Mesenchymal stem cell (in vitro differentiated cells and primary cell): ENCODE data around the gene GALNT7.

ENCODE experiments used
- DNase-seq: peaks from one replicate; pipeline ENCODE4 v3.0.0-alpha.2; 2013
- H2AFZ ChIP-seq: one replicate; pipeline ENCODE4 v1.6.1; 2013; ENCODE audit warnings: low read depth, mild to moderate bottlenecking, control low read depth, inconsistent platforms, low read length, moderate library complexity
- H2AK5ac ChIP-seq: 2 replicates; pipeline ENCODE4 v1.6.1; 2013; ENCODE audit warnings: low read length, moderate library complexity, mild to moderate bottlenecking, inconsistent platforms; ENCODE audit not compliant: severe bottlenecking
- H2BK120ac ChIP-seq: one replicate; pipeline ENCODE4 v1.6.1; 2013; ENCODE audit warnings: low read depth, mild to moderate bottlenecking, inconsistent platforms, low read length, moderate library complexity
- H2BK12ac ChIP-seq, 2 experiments: one replicate each; pipeline ENCODE4 v1.6.1; 2013; ENCODE audit warnings: inconsistent platforms in 2 of 2, low read length in 2 of 2, mild to moderate bottlenecking in 2 of 2, moderate library complexity in 2 of 2, control low read depth in 1 of 2
- H2BK15ac ChIP-seq: one replicate; pipeline ENCODE4 v1.6.1; 2013; ENCODE audit warnings: mild to moderate bottlenecking, low read depth, inconsistent platforms; ENCODE audit not compliant: poor library complexity, severe bottlenecking
- H2BK5ac ChIP-seq: 2 replicates; pipeline ENCODE4 v1.6.1; 2013; ENCODE audit warnings: low read depth, mild to moderate bottlenecking, low read length, control low read depth, inconsistent platforms; ENCODE audit not compliant: poor library complexity, severe bottlenecking
- H3K14ac ChIP-seq, 2 experiments: one replicate each; pipeline ENCODE4 v1.6.1; 2013; ENCODE audit warnings: inconsistent platforms in 2 of 2, low read length in 2 of 2, control low read depth in 1 of 2, mild to moderate bottlenecking in 1 of 2, moderate library complexity in 1 of 2
- H3K18ac ChIP-seq, 2 experiments: one replicate each; pipeline ENCODE4 v1.6.1; 2013; ENCODE audit warnings: inconsistent platforms in 2 of 2, low read length in 2 of 2, control low read depth in 1 of 2, low read depth in 1 of 2, mild to moderate bottlenecking in 1 of 2
- H3K23ac ChIP-seq, 2 experiments: one replicate each; pipeline ENCODE4 v1.6.1; 2013; ENCODE audit warnings: inconsistent platforms in 2 of 2, low read length in 2 of 2, mild to moderate bottlenecking in 2 of 2, moderate library complexity in 2 of 2, control low read depth in 1 of 2
- H3K27ac ChIP-seq: 2 replicates; pipeline ENCODE4 v1.5.1; 2013; ENCODE audit warnings: mild to moderate bottlenecking, moderate library complexity, low read length, control low read depth, inconsistent platforms; ENCODE audit not compliant: poor library complexity, severe bottlenecking
- H3K27me3 ChIP-seq, 2 experiments: 2 replicates each; pipeline versions ENCODE4 v1.6.1 to v1.7.0; 2013; ENCODE audit warnings: low read length in 2 of 2, mild to moderate bottlenecking in 2 of 2, moderate library complexity in 2 of 2, control low read depth in 1 of 2, inconsistent platforms in 1 of 2; ENCODE audit not compliant: control insufficient read depth in 1 of 2, insufficient read depth in 1 of 2
- H3K36me3 ChIP-seq, 2 experiments: 2 replicates each; pipeline versions ENCODE4 v1.6.1 to v1.7.0; 2013; ENCODE audit warnings: low read length in 2 of 2, control low read depth in 1 of 2, inconsistent platforms in 1 of 2, low read depth in 1 of 2, mild to moderate bottlenecking in 1 of 2; ENCODE audit not compliant: insufficient read depth in 2 of 2, control insufficient read depth in 1 of 2
- H3K4ac ChIP-seq, 2 experiments: one replicate each; pipeline ENCODE4 v1.6.1; 2013; ENCODE audit warnings: inconsistent platforms in 2 of 2, low read length in 2 of 2, mild to moderate bottlenecking in 2 of 2, moderate library complexity in 2 of 2, control low read depth in 1 of 2, low read depth in 1 of 2
- H3K4me1 ChIP-seq: 2 replicates; pipeline ENCODE4 v1.6.1; 2013; ENCODE audit warnings: low read depth, low read length, control low read depth; ENCODE audit not compliant: control insufficient read depth, insufficient read depth
- H3K4me2 ChIP-seq: 2 replicates; pipeline ENCODE4 v1.6.1; 2013; ENCODE audit warnings: low read length, mild to moderate bottlenecking, inconsistent platforms; ENCODE audit not compliant: poor library complexity, severe bottlenecking
- H3K4me3 ChIP-seq, 2 experiments: 2 replicates each; pipeline versions ENCODE4 v1.5.1 to v1.7.0; 2013; ENCODE audit warnings: low read length in 2 of 2, mild to moderate bottlenecking in 2 of 2, control low read depth in 1 of 2, low read depth in 1 of 2; ENCODE audit not compliant: insufficient read depth in 1 of 2
- H3K79me1 ChIP-seq: replicated peaks from 2 replicates; pipeline ENCODE4 v1.6.1; 2013; ENCODE audit warnings: mild to moderate bottlenecking, control low read depth, low read length, inconsistent platforms; ENCODE audit not compliant: poor library complexity, severe bottlenecking
- H3K9ac ChIP-seq: 2 replicates; pipeline ENCODE4 v1.7.0; 2013; ENCODE audit warnings: mild to moderate bottlenecking, low read length, moderate library complexity
- H3K9me3 ChIP-seq: 2 replicates; pipeline ENCODE4 v1.7.0; 2013; ENCODE audit warnings: mild to moderate bottlenecking, low read length; ENCODE audit not compliant: control insufficient read depth
- H4K8ac ChIP-seq: one replicate; pipeline ENCODE4 v1.6.1; 2013; ENCODE audit warnings: inconsistent platforms, mild to moderate bottlenecking, low read length, moderate library complexity
- H4K91ac ChIP-seq: one replicate; pipeline ENCODE4 v1.6.1; 2013; ENCODE audit warnings: mild to moderate bottlenecking, low read length, inconsistent platforms
- WGBS: methylation state at CpG from one replicate; pipeline ENCODE4 v1.1.7; 2013; ENCODE audit warnings: mixed read lengths; 5-methylcytosine and 5-hydroxymethylcytosine counted together

GALNT7 gene

GRCh38 chr4:173171987-173172386 is 3.4 kb downstream of the GALNT7 start:
- H4K91ac ChIP-seq, result no peak overlapping the region
- H3K4me2 ChIP-seq, result peak overlapping the region; percentile 42
- H3K4me3 ChIP-seq, result no peak overlapping the region
- H2BK15ac ChIP-seq, result no peak overlapping the region
- no peaks in the 10 kb centered on the region for H3K27me3 ChIP-seq
- no peak overlapping the region for H3K4ac ChIP-seq
- peaks cover 0 to 3% of the 10 kb centered on the region in 2 experiments for H3K36me3 ChIP-seq
- 77% methylated on average over 8 of the region's 8 CpGs for WGBS
- no peaks in the 10 kb centered on the region for H3K79me1 ChIP-seq
- H2AK5ac ChIP-seq, result peak overlapping the region; percentile 20
- H2BK5ac ChIP-seq, result no peak overlapping the region
- H3K23ac ChIP-seq, result no peak overlapping the region
- H3K18ac ChIP-seq, result peak overlapping the region in 1 of 2 experiments; percentile 30
- no peak overlapping the region for H2BK120ac ChIP-seq
- no peak for DNase-seq
- no peak overlapping the region for H3K27ac ChIP-seq
- no peak overlapping the region for H2AFZ ChIP-seq
- no peaks in the 10 kb centered on the region for H3K9me3 ChIP-seq
- no peak overlapping the region for H3K14ac ChIP-seq
- peaks cover 10% of the 10 kb centered on the region for H3K4me1 ChIP-seq
- H4K8ac ChIP-seq, result no peak overlapping the region
- H2BK12ac ChIP-seq, result no peak overlapping the region
- H3K9ac ChIP-seq, result no peak overlapping the region

GRCh38 chr4:173174184-173174583 is 5.6 kb downstream of the GALNT7 start:
- no peak for DNase-seq
- no peaks in the 10 kb centered on the region for H3K79me1 ChIP-seq
- no peak overlapping the region for H4K91ac ChIP-seq
- WGBS, result no CpG with 5 or more reads among the region's 2 CpGs
- no peak overlapping the region for H2BK15ac ChIP-seq
- H2BK12ac ChIP-seq, result no peak overlapping the region
- no peak overlapping the region for H3K23ac ChIP-seq
- no peak overlapping the region for H3K4ac ChIP-seq
- no peak overlapping the region for H3K14ac ChIP-seq
- no peaks in the 10 kb centered on the region for H3K27me3 ChIP-seq
- H3K9me3 ChIP-seq, result no peaks in the 10 kb centered on the region
- H3K18ac ChIP-seq, result no peak overlapping the region
- H3K27ac ChIP-seq, result no peak overlapping the region
- no peak overlapping the region for H2AFZ ChIP-seq
- no peak overlapping the region for H3K4me3 ChIP-seq
- no peak overlapping the region for H4K8ac ChIP-seq
- H3K4me1 ChIP-seq, result peaks cover 7% of the 10 kb centered on the region
- no peak overlapping the region for H2BK120ac ChIP-seq
- no peak overlapping the region for H3K4me2 ChIP-seq
- no peak overlapping the region for H3K9ac ChIP-seq
- no peak overlapping the region for H2BK5ac ChIP-seq
- H2AK5ac ChIP-seq, result peak overlapping the region; percentile 84
- H3K36me3 ChIP-seq, result peaks cover 0 to 3% of the 10 kb centered on the region in 2 experiments

GRCh38 chr4:173174594-173175012 is 6.0 kb downstream of the GALNT7 start:
- Histone ChIP-seq H3K4me2 (no peak overlapping the region), H3K4me1 (peaks cover 7% of the 10 kb centered on the region), H3K9me3 (no peaks in the 10 kb centered on the region), H2BK120ac (no peak overlapping the region), H3K27me3 (no peaks in the 10 kb centered on the region), H2AK5ac (no peak overlapping the region), H3K9ac (no peak overlapping the region), H3K18ac (no peak overlapping the region), H4K91ac (no peak overlapping the region), H4K8ac (no peak overlapping the region), H3K4me3 (no peak overlapping the region), H2AFZ (no peak overlapping the region), H2BK12ac (no peak overlapping the region), H3K27ac (no peak overlapping the region), H3K23ac (no peak overlapping the region), H2BK5ac (no peak overlapping the region), H3K79me1 (no peaks in the 10 kb centered on the region), H3K4ac (no peak overlapping the region), H3K14ac (no peak overlapping the region), H3K36me3 (peaks cover 0 to 3% of the 10 kb centered on the region in 2 experiments), H2BK15ac (no peak overlapping the region)
- DNase-seq, result no peak
- WGBS, result 96% methylated on average over 3 of the region's 3 CpGs

- Histone ChIP-seq H3K9me3 (no peaks in the 10 kb centered on the region), H3K36me3 (peaks cover 0 to 3% of the 10 kb centered on the region in 2 experiments), H3K4me1 (peaks cover 7% of the 10 kb centered on the region), H2BK15ac (no peak overlapping the region), H3K4me2 (no peak overlapping the region), H4K8ac (no peak overlapping the region), H3K9ac (no peak overlapping the region), H2BK12ac (no peak overlapping the region), H3K4ac (no peak overlapping the region), H2AK5ac (no peak overlapping the region), H2AFZ (no peak overlapping the region), H3K18ac (peak overlapping the region in 1 of 2 experiments; percentile 61), H3K14ac (no peak overlapping the region), H3K27me3 (no peaks in the 10 kb centered on the region), H2BK5ac (no peak overlapping the region), H4K91ac (no peak overlapping the region), H3K79me1 (no peaks in the 10 kb centered on the region), H3K23ac (no peak overlapping the region), H3K27ac (no peak overlapping the region), H3K4me3 (no peak overlapping the region), H2BK120ac (no peak overlapping the region)
- 75% methylated on average over 3 of the region's 6 CpGs for WGBS
- no peak for DNase-seq
These were observed 7.4 kb downstream of the GALNT7 start for GRCh38 chr4:173176010-173176409.
